GM23338 (cell line): ENCODE data around the gene TMEM218. TPM values are rescaled to one million over a fixed set of nuclear protein-coding genes. Genes with fewer than 3 reads are reported as not detected.
A peak's percentile ranks its signal among the peaks of the same experiment; 100 is the strongest.
"Not testable (repeated sequence)": the region's sequence is repeated elsewhere in the genome, so short reads cannot be mapped to it uniquely, and the experiment has no call there.

Source experiments
- ATAC-seq: fragments of 200-7000 bp; cut with Tn5 transposase; 3 replicates; pipeline ENCODE4 v1.9.1; 2020
- DNase-seq: peaks from one replicate; pipeline ENCODE4 v3.0.0-alpha.2; 2015; ENCODE audit warnings: low spot score
- H2AFZ ChIP-seq: fragments of 200-600 bp; sonication (generic); 2 replicates; pipeline ENCODE4 v1.8.0; 2016; ENCODE audit warnings: antibody characterized with exemption, mild to moderate bottlenecking, moderate library complexity
- H3F3A ChIP-seq: fragments of 200-600 bp; sonication (generic); replicated peaks from 2 replicates; pipeline ENCODE4 v1.8.0; 2017; ENCODE audit warnings: antibody characterized with exemption, mixed run types, low read depth
- H3K27ac ChIP-seq: fragments of 200-600 bp; sonication (generic); 2 replicates; pipeline ENCODE4 v1.6.1; 2016; ENCODE audit warnings: low read depth
- H3K27me3 ChIP-seq: fragments of 200-600 bp; sonication (generic); 2 replicates; pipeline ENCODE4 v1.8.0; 2016; ENCODE audit warnings: mild to moderate bottlenecking, mixed run types, moderate library complexity; ENCODE audit not compliant: insufficient read depth
- H3K36me3 ChIP-seq: fragments of 200-600 bp; sonication (generic); 2 replicates; pipeline ENCODE4 v1.8.0; 2016; ENCODE audit warnings: mild to moderate bottlenecking; ENCODE audit not compliant: insufficient read depth
- H3K4me1 ChIP-seq: fragments of 200-600 bp; sonication (generic); 2 replicates; pipeline ENCODE4 v1.8.0; 2016; ENCODE audit warnings: mild to moderate bottlenecking, moderate library complexity; ENCODE audit not compliant: insufficient read depth
- H3K4me2 ChIP-seq: fragments of 200-600 bp; sonication (generic); 2 replicates; pipeline ENCODE4 v1.7.1; 2017; ENCODE audit warnings: mixed run types
- H3K4me3 ChIP-seq: fragments of 200-600 bp; sonication (generic); 2 replicates; pipeline ENCODE4 v1.6.1; 2016; ENCODE audit warnings: mixed run types
- H3K79me2 ChIP-seq: fragments of 200-600 bp; sonication (generic); replicated peaks from 2 replicates; pipeline ENCODE4 v1.8.0; 2017; ENCODE audit warnings: mild to moderate bottlenecking; ENCODE audit not compliant: insufficient read depth
- H3K9me2 ChIP-seq: fragments of 200-600 bp; sonication (generic); 2 replicates; pipeline ENCODE4 v1.8.0; 2017; ENCODE audit not compliant: insufficient read depth
- H4K20me1 ChIP-seq: fragments of 200-600 bp; sonication (generic); replicated peaks from 2 replicates; pipeline ENCODE4 v1.8.0; 2017; ENCODE audit warnings: mild to moderate bottlenecking; ENCODE audit not compliant: insufficient read depth
- H3K27ac Mint-ChIP-seq: 2 replicates; pipeline ENCODE4 v1.8.0; 2020; ENCODE audit warnings: inconsistent platforms, mild to moderate bottlenecking, moderate library complexity, mixed read lengths
- H3K27me3 Mint-ChIP-seq: 3 replicates; pipeline ENCODE4 v1.8.0; 2022; ENCODE audit warnings: low read depth, mild to moderate bottlenecking, moderate library complexity, mixed read lengths, inconsistent platforms; ENCODE audit not compliant: insufficient read depth, poor library complexity
- H3K36me3 Mint-ChIP-seq: 3 replicates; pipeline ENCODE4 v1.8.0; 2021; ENCODE audit warnings: low read depth, mild to moderate bottlenecking, inconsistent platforms, moderate library complexity, mixed read lengths
- H3K4me1 Mint-ChIP-seq: 3 replicates; pipeline ENCODE4 v1.8.0; 2020; ENCODE audit warnings: mild to moderate bottlenecking, inconsistent platforms, mixed read lengths
- H3K4me3 Mint-ChIP-seq: 3 replicates; pipeline ENCODE4 v1.8.0; 2021; ENCODE audit warnings: moderate library complexity, mild to moderate bottlenecking, inconsistent platforms, mixed read lengths
- H3K9me3 Mint-ChIP-seq: 3 replicates; pipeline ENCODE4 v1.8.0; 2020; ENCODE audit warnings: moderate library complexity, mild to moderate bottlenecking, inconsistent platforms, mixed read lengths
- CREB1 ChIP-seq: fragments of 250-450 bp; sonication (Bioruptor Pico); IDR thresholded peaks from 2 replicates; pipeline ENCODE4 v1.5.0; 2020; ENCODE audit warnings: low read depth, mild to moderate bottlenecking, moderate library complexity
- ETS1 ChIP-seq: IDR thresholded peaks from 2 replicates; pipeline ENCODE4 v1.6.1; 2016; ENCODE audit warnings: antibody characterized with exemption
- JUNB ChIP-seq: IDR thresholded peaks from one replicate; pipeline ENCODE4 v1.6.1; 2016; ENCODE audit warnings: antibody characterized with exemption; ENCODE audit not compliant: unreplicated experiment
- NANOG ChIP-seq: IDR thresholded peaks from 2 replicates; pipeline ENCODE4 v1.6.1; 2016; ENCODE audit warnings: antibody characterized with exemption, borderline replicate concordance
- STAT1 ChIP-seq: IDR thresholded peaks from one replicate; pipeline ENCODE4 v1.6.1; 2016; ENCODE audit warnings: antibody characterized with exemption; ENCODE audit not compliant: unreplicated experiment
- polyA plus RNA-seq: library from polyadenylated mRNA; unstranded; fragments of >200 nt; fragmentation: Nextera tagmentation; extraction: Ambion mirVana; gene quantifications from 2 replicates; pipeline ENCODE4 v1.2.1, GENCODE V29; 2016
- total RNA-seq: library from RNA; depleted of rRNA; stranded (reverse); fragments of >200 nt; shearing (Covaris generic); gene quantifications from 2 replicates; pipeline ENCODE4 v1.2.3, GENCODE V29; 2014
- TF ChIP-seq, protein P1 (sequence below), 2 experiments: fragments of 200-600 bp in 1 of 2; sonication (generic) in 1 of 2; conservative IDR thresholded peaks; 2 replicates each; pipeline versions ENCODE4 v1.5.1 to v1.6.1; 2016 to 2017; ENCODE audit warnings: antibody characterized with exemption in 2 of 2, low read depth in 2 of 2, mild to moderate bottlenecking in 2 of 2, moderate library complexity in 1 of 2

Gene TMEM218
- total and polyA plus RNA-seq, 2 experiments from 2014 or later, result 23.7 to 24.2 TPM

DNA sequence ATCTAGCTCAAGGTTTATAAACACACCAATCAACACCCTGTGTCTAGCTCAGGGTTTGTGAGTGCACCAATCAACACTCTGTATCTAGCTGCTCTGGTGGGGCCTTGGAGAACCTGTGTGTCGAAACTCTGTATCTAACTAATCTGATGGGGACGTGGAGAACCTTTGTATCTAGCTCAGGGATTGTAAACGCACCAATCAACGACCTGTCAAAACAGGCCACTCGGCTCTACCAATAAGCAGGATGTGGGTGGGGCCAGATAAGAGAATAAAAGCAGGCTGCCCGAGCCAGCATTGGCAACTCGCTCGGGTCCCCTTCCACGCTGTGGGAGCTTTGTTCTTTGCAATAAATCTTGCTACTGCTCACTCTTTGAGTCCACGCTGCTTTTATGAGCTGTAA is 21.3 kb downstream of the TMEM218 start:
- H3K9me2 ChIP-seq, result not testable (repeated sequence)

DNA sequence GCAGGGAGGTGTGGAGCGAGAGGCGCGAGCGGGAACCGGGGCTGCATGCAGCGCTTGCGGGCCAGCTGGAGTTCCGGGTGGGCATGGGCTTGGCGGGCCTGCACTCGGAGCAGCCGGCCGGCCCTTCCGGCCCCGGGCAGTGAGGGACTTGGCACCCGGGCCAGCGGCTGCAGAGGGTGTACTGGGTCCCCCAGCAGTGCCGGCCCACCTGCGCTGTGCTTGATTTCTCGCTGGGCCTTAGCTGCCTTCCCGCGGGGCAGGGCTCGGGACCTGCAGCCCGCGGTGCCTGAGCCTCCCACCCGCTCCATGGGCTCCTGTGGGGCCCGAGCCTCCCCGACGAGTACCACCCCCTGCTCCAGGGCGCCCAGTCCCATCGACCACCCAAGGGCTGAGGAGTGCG is 21.9 kb downstream of the TMEM218 start:
- H4K20me1 ChIP-seq, H3K79me2 ChIP-seq, H3K27me3 Mint-ChIP-seq, H3K4me3 Mint-ChIP-seq, DNase-seq, ATAC-seq, H3K4me2 ChIP-seq, H3K9me2 ChIP-seq, H3K36me3 ChIP-seq, H3F3A ChIP-seq, H2AFZ ChIP-seq, H3K9me3 Mint-ChIP-seq, H3K27ac Mint-ChIP-seq, H3K4me3 ChIP-seq, H3K27ac ChIP-seq, H3K36me3 Mint-ChIP-seq, H3K27me3 ChIP-seq: not testable (repeated sequence)
- H3K4me1 ChIP-seq, result peaks cover 17% of the 10 kb centered on the region
- peaks cover 28% of the 10 kb centered on the region for H3K4me1 Mint-ChIP-seq

More for the DNA sequence above, 21.3 kb downstream of the TMEM218 start:
- H3K4me3 ChIP-seq, H3K79me2 ChIP-seq, H3K27ac Mint-ChIP-seq, H3K27ac ChIP-seq, ATAC-seq, H3K36me3 ChIP-seq, H3K27me3 Mint-ChIP-seq, H4K20me1 ChIP-seq, H3K4me3 Mint-ChIP-seq, H3F3A ChIP-seq, DNase-seq, H3K27me3 ChIP-seq, H2AFZ ChIP-seq, H3K4me2 ChIP-seq, H3K9me3 Mint-ChIP-seq, H3K36me3 Mint-ChIP-seq: not testable (repeated sequence)
- peaks cover 35% of the 10 kb centered on the region for H3K4me1 Mint-ChIP-seq
- peaks cover 17% of the 10 kb centered on the region for H3K4me1 ChIP-seq

GRCh38 chr11:125088576-125089455 is 22.6 kb downstream of the TMEM218 start:
- no peaks in the 10 kb centered on the region for H3F3A ChIP-seq
- ATAC-seq (no peak), DNase-seq (no peak)
- H3K27ac ChIP-seq, result no peak overlapping the region
- no peak overlapping the region for H3K4me2 ChIP-seq
- Mint-ChIP-seq H3K36me3 (no peaks in the 10 kb centered on the region; the same call in 1 of the 3 replicates), H3K9me3 (no peaks in the 10 kb centered on the region), H3K4me3 (no peak overlapping the region), H3K4me1 (peaks cover 26% of the 10 kb centered on the region), H3K27ac (no peak overlapping the region), H3K27me3 (peaks cover 7% of the 10 kb centered on the region)
- H3K4me1 ChIP-seq, result peaks cover 17% of the 10 kb centered on the region
- no peaks in the 10 kb centered on the region for H4K20me1 ChIP-seq
- H3K27me3 ChIP-seq, result no peaks in the 10 kb centered on the region
- TF ChIP-seq JUNB (no peak), ETS1 (no peak), NANOG (no peak), CREB1 (CRISPR knock-in tag) (no peak), STAT1 (no peak)
- TF ChIP-seq, protein P1, sequence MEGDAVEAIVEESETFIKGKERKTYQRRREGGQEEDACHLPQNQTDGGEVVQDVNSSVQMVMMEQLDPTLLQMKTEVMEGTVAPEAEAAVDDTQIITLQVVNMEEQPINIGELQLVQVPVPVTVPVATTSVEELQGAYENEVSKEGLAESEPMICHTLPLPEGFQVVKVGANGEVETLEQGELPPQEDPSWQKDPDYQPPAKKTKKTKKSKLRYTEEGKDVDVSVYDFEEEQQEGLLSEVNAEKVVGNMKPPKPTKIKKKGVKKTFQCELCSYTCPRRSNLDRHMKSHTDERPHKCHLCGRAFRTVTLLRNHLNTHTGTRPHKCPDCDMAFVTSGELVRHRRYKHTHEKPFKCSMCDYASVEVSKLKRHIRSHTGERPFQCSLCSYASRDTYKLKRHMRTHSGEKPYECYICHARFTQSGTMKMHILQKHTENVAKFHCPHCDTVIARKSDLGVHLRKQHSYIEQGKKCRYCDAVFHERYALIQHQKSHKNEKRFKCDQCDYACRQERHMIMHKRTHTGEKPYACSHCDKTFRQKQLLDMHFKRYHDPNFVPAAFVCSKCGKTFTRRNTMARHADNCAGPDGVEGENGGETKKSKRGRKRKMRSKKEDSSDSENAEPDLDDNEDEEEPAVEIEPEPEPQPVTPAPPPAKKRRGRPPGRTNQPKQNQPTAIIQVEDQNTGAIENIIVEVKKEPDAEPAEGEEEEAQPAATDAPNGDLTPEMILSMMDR (conservative IDR thresholded peaks at IDR 0.05; ENCODE audit: low read depth in 2 of 2), result peak in 1 of 2 experiments; percentile 24; a peak in 1 of 4 replicates
- H3K36me3 ChIP-seq, result no peaks in the 10 kb centered on the region
- H3K79me2 ChIP-seq, result no peaks in the 10 kb centered on the region
- H2AFZ ChIP-seq, result no peak overlapping the region
- no peaks in the 10 kb centered on the region for H3K9me2 ChIP-seq
- no peak overlapping the region for H3K4me3 ChIP-seq
